Measurements from ENCODE around the gene CTCFL. TPM values are rescaled to one million over a fixed set of nuclear protein-coding genes. Genes with fewer than 3 reads are reported as not detected.
A peak's percentile ranks its signal among the peaks of the same experiment; 100 is the strongest.
"Not testable (repeated sequence)": the region's sequence is repeated elsewhere in the genome, so short reads cannot be mapped to it uniquely, and the experiment has no call there.

The CTCFL gene
- polyA plus RNA-seq, 3 donors, result 1.4 to 3.4 (median 2.2) TPM

- peak; percentile 53 to 60 (median 55) for DNase-seq (ENCODE audit: low read depth in 3 of 3, low spot score in 2 of 3)
Observed at GRCh38 chr20:57514273-57514751, 10.6 kb downstream of the CTCFL start.

- DNase-seq (ENCODE audit: low read depth in 3 of 3, low spot score in 2 of 3), result no peak
Observed at GRCh38 chr20:57513199-57513598, 11.7 kb downstream of the CTCFL start.

DNA sequence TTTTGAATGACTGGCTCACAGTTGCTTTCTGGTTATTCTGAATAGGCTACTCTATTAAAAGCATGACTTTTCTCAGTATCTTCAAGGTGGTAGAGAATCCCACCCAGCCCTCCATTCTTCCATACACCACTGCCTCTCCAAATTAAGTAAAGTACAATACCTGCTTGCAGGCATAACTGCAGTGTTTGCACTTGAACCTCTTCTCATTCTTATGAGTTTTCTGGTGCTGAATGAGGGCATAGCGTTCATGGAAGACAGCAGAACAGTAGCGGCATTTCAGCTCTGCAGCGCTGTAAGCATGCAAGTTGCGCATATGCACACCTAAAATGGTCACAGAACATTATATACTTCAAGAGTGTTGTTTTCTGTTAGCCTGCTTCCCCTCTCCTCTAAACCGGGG is 12.5 kb downstream of the CTCFL start:
- no peak for DNase-seq (ENCODE audit: low read depth in 3 of 3, low spot score in 2 of 3)

DNA sequence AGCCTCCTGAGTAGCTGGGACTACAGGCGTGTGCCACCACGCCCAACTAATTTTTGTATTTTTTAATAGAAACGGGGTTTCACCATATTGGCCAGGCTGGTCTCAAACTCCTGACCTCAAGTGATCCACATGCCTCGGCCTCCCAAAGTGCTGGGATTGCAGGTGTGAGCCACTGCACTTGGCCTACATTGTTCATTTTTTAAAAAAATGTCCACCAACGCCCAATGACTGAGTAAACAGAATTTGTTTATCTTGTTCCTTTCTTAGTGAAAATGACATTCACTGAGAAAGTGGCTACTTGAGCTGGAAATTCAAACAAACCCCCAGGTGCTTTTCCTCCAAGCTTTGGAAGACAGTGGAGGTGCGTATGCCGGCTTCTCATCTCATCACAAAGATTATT is 13.2 kb downstream of the CTCFL start:
- not testable (repeated sequence) for DNase-seq (ENCODE audit: low read depth in 3 of 3, low spot score in 2 of 3)

GRCh38 chr20:57509665-57510237 is 15.2 kb downstream of the CTCFL start:
- no peak for DNase-seq (ENCODE audit: low read depth in 3 of 3, low spot score in 2 of 3)

DNA sequence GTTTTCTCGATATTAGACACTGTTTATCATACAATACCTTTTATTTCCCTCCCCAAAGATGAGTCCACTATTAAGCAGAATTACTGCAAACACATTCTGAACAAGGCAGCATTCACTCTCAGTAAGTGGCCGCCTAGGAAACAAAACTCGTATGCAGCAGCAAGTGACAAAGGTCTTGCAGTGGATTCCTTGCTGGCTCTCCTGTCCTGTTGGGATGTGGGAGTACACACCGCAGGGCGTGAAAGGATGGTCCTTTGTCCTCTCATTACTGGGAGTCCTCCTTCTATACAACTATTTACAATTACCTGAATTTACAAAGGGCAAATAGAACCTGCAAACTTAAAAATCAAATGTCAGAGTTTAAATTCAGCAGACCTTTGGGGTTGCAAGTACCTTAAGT is 16.1 kb downstream of the CTCFL start:
- DNase-seq (ENCODE audit: low read depth in 3 of 3, low spot score in 2 of 3), result no peak

- DNase-seq (ENCODE audit: low read depth in 3 of 3, low spot score in 2 of 3), result no peak
Observed at GRCh38 chr20:57508381-57508780, 16.6 kb downstream of the CTCFL start.

DNA sequence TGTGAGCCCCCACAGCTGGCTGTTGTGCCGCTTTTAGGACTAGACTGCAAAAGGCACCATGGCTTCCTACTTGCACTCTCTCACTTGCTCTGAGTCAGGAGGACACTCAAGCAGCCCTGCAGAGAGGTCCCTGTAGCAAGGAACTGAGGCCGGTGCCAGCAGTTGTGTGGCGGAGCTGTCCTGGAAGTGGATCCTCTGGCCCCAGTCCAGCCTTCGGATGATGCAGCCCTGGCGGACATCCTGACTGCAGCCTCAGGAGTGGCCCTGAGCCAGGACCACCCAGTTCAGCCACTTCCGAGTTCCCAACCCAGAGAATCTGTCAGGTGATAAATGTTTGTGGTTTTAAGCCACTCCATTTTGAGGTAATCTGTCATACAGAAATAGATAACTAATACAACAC is 17.5 kb downstream of the CTCFL start:
- DNase-seq (ENCODE audit: low read depth in 3 of 3, low spot score in 2 of 3), result no peak

DNA sequence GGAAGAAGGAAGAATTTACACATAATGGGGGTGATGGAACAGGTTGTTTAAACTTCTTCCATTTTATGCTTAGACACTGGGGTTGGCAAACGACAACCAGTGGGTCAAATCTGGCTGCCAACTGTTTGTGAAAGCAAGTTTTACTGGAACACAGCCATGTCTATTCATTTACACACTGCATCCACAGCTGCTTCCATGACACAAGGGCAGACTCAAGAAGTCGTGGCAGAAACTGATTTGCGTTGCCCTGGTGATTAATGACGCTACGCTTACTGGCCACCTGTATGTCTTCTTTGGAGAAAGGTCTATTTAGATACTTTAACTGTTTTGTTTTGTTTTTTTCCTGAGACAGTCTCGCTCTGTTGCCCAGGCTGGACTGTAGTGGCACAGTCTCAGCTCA is 19.0 kb downstream of the CTCFL start:
- DNase-seq (ENCODE audit: low read depth in 3 of 3, low spot score in 2 of 3), result no peak

- DNase-seq (ENCODE audit: low read depth in 3 of 3, low spot score in 2 of 3), result no peak
Observed at GRCh38 chr20:57504411-57504810, 20.5 kb downstream of the CTCFL start.

DNA sequence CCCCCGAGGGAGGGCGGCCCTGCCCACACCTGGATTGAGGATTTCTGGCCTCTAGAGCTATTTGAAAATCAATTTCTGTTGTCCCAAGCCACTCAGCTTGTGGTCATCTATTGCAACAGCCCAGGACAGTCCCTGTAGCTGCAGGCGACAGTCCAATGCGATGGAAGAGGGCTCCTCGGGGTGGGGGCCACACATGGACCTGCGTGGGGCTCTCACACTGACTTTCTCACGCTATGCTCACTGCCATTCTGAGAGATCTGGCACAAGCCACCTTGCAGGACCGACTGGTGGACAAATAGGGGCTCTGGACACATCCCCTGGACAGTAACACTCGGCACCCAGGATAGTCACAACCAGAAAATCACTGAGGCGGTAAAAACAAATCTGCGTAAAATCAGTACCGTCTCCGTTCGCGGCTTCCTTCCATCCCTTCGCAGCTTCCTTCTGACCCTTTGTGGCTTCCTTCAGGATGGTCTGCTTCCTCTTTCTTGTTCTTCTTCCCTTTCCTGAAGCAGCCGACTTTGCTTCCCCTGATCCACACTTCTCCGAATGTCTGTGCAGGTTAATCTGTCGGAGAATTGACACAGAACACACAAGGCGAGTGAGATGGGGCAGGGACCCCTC is 21.8 kb downstream of the CTCFL start:
- DNase-seq (ENCODE audit: low read depth in 3 of 3, low spot score in 2 of 3), result no peak

- no peak for DNase-seq (ENCODE audit: low read depth in 3 of 3, low spot score in 2 of 3)
Observed at GRCh38 chr20:57502336-57502700, 22.6 kb downstream of the CTCFL start.

- no peak for DNase-seq (ENCODE audit: low read depth in 3 of 3, low spot score in 2 of 3)
Observed at GRCh38 chr20:57501461-57502335, 23.2 kb downstream of the CTCFL start.

DNA sequence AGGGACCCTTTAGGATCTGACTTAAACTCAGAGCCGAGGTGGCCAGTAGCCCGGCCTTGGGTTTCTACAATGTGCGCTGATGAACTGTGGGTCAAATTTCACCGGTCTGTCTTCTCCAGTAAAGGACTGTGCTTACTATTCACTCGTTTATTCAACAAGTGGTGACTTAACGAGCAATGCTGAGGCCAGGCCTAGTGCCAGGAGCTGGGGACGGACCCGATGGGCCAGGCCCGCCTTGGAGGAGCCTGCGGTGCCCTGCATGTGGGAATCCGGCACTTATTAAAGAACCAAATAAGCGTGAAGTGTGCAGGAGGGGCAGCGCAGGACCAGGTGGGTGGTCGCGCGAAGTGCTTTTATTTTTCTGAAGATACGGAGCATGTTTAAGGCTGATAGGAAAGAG is 24.0 kb downstream of the CTCFL start:
- no peak for DNase-seq (ENCODE audit: low read depth in 3 of 3, low spot score in 2 of 3)

DNA sequence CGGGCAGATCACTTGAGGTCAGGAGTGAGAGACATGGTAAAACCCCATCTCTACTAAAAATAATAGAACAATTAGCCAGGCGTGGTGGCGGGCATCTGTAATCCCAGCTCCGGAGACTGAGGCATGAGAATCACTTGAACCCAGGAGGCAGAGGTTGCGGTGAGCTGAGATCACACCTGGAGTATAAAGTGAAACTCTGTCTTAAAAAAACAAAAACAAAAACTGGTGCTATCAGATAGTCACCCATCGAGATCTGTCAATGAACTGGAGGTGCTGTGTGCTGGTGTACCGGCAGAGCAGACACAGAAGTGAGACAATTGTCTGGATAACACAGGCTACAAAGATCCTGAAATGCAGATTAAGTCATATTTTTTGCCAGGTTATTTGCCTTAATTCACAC is 24.7 kb downstream of the CTCFL start:
- DNase-seq (ENCODE audit: low read depth in 3 of 3, low spot score in 2 of 3), result no peak

DNA sequence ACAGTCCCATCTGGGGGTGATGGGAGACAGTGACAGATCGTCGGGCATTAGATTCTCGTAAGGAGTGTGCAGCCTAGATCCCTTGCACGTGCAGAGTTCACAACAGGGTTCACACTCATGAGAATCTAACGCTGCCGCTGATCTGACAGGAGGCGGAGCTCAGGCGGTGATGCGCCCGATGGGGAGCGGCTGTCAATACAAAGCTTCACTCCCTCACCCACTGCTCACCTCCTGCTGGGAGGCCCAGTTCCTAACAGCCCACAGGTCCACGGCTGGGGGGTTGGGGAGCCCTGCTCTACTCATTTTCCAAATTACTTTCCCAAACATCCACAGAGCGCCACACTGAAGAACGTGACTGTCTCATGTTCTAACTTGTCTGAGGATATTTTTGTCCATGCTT is 25.3 kb downstream of the CTCFL start:
- DNase-seq (ENCODE audit: low read depth in 3 of 3, low spot score in 2 of 3), result no peak

DNA sequence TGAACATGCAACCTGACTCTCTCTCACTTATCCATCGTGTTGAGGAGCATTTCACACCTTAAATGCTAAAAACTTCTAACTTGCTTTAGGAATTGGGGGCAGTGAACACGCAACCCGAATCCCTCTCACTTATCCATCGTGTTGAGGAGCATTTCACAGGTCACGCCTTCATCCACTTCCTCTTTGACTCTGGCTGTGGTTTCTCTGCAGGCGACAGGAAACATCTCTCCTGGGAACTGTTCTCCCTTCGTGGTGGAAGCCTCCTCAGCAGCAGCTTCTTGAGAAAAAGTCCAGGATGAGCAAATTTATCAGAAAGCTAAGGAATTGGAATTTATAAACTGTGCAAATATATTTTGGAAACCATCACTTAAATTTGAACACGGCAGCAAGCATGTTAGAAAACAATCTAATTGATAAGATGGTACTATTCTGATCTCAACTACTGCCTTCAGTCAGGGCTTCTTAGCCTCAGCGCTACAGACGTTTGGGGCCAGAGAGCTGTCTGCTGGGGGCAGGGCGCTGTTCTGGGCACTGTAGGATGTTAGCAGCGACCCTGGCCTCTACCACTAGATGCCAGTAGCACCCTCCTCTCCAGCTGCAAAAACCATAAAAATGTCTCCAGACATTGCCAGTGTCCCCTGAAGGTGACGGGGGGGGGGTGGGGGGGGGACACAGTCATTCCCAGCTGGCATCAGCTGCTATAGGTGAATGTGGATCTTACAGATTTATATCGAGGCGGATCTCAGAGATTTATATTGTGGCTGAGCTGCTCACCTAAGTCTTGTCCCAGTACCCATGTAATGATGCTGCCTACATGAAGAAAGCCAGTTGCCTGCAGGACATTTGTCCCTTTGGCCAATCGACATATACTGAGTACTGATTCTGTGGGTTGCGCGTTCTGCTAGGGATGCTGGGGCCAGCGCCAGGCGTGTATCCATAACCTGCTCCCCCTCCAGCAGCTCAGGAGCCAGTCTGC is 26.2 kb downstream of the CTCFL start:
- DNase-seq (ENCODE audit: low read depth in 3 of 3, low spot score in 2 of 3), result no peak

- no peak for DNase-seq (ENCODE audit: low read depth in 3 of 3, low spot score in 2 of 3)
Observed at GRCh38 chr20:57496592-57496991, 28.3 kb downstream of the CTCFL start.

- DNase-seq (ENCODE audit: low read depth in 3 of 3, low spot score in 2 of 3), result no peak
Observed at GRCh38 chr20:57495978-57496377, 29.0 kb downstream of the CTCFL start.

- no peak for DNase-seq (ENCODE audit: low read depth in 3 of 3, low spot score in 2 of 3)
Observed at GRCh38 chr20:57493091-57493615, 31.8 kb downstream of the CTCFL start.
